Measurements from ENCODE around the gene IL17RC.

- TF ChIP-seq CTCF (IDR thresholded peaks at IDR 0.05; ENCODE audit: insufficient read depth, low read depth, low read length) (no peak), EZH2 (IDR thresholded peaks at IDR 0.05; ENCODE audit: insufficient read depth, low read length) (no peak)
Observed at GRCh38 chr3:9917820-9918219, 922 bp downstream of the IL17RC start.
